ENCODE measurements around the gene TMEM181.

GRCh38 chr6:158644231-158645063, 84.6 kb downstream of the TMEM181 start, which contains the start of gene DYNLT1:
- TF ChIP-seq CTCF (IDR thresholded peaks at IDR 0.05) = peak in 1 of 6 experiments; percentile 8
- TF ChIP-seq POLR2A (IDR thresholded peaks at IDR 0.05) = peak in 3 of 4 donors; percentile 97 to 100 (median 99)

All from esophagus squamous epithelium (tissue), 4 donors.